Measurements from ENCODE around the gene SHC2. TPM values are rescaled to one million over a fixed set of nuclear protein-coding genes. Genes with fewer than 3 reads are reported as not detected.

Gene SHC2
- total and polyA plus RNA-seq, 7 donors, result 2.2 to 9.7 (median 4.5) TPM

- H3K36me3 ChIP-seq (ENCODE audit: insufficient read depth in 1 of 2, low read depth in 1 of 2), result no peaks in the 10 kb centered on the region
- 69 to 75% (median 71%) methylated on average over 49 to 51 of the region's 51 CpGs for WGBS, 3 donors
- H3K4me1 ChIP-seq, result no peaks in the 10 kb centered on the region
- H3K27ac ChIP-seq, result no peak overlapping the region
- H3K27me3 ChIP-seq (ENCODE audit: insufficient read depth in 3 of 3, low read length in 2 of 3), result peaks cover 0 to 3% (median 0%) of the 10 kb centered on the region in 3 donors
- ATAC-seq, result peak in 2 of 4 donors; percentile 10 to 43
- TF ChIP-seq CTCF (IDR thresholded peaks at IDR 0.05), result no peak
- no peak overlapping the region for H3K4me3 ChIP-seq
- peak in 1 of 2 donors; percentile 46 for DNase-seq
- intact Hi-C loops (cut with DNase I), result no loop called here
- no peaks in the 10 kb centered on the region for H3K9me3 ChIP-seq
Observed at GRCh38 chr19:418761-419671, 41.8 kb downstream of the SHC2 start.

GRCh38 chr19:416416-416815 is 44.4 kb downstream of the SHC2 start:
- ATAC-seq, result no peak
- Histone ChIP-seq H3K9me3 (no peaks in the 10 kb centered on the region), H3K4me1 (no peaks in the 10 kb centered on the region), H3K4me3 (no peak overlapping the region), H3K27me3 (ENCODE audit: insufficient read depth in 3 of 3, low read length in 2 of 3) (peaks cover 0 to 11% (median 8%) of the 10 kb centered on the region in 3 donors), H3K27ac (no peak overlapping the region), H3K36me3 (ENCODE audit: insufficient read depth in 1 of 2, low read depth in 1 of 2) (no peaks in the 10 kb centered on the region)
- intact Hi-C loops (cut with DNase I), result no loop called here
- WGBS, 3 donors, result 75 to 86% (median 79%) methylated on average over 14 of the region's 14 CpGs
- DNase-seq, result peak in 1 of 2 donors; percentile 29
- TF ChIP-seq CTCF (IDR thresholded peaks at IDR 0.05), result no peak

- no peak overlapping the region for H3K27ac ChIP-seq
- no peaks in the 10 kb centered on the region for H3K36me3 ChIP-seq (ENCODE audit: insufficient read depth in 1 of 2, low read depth in 1 of 2)
- peaks cover 0 to 17% (median 11%) of the 10 kb centered on the region in 3 donors for H3K27me3 ChIP-seq (ENCODE audit: insufficient read depth in 3 of 3, low read length in 2 of 3)
- H3K4me1 ChIP-seq, result no peaks in the 10 kb centered on the region
- ATAC-seq (no peak), DNase-seq (no peak)
- no peak for TF ChIP-seq CTCF (IDR thresholded peaks at IDR 0.05)
- intact Hi-C loops (cut with DNase I), result no loop called here
- no peaks in the 10 kb centered on the region for H3K9me3 ChIP-seq
- 86 to 100% (median 93%) methylated on average over 1 of the region's 1 CpG for WGBS, 3 donors
- no peak overlapping the region for H3K4me3 ChIP-seq
Observed at GRCh38 chr19:415292-415691, 45.5 kb downstream of the SHC2 start.

GRCh38 chr19:413756-414420 is 46.9 kb downstream of the SHC2 start:
- TF ChIP-seq CTCF (IDR thresholded peaks at IDR 0.05), result no peak
- H3K4me3 ChIP-seq, result no peak overlapping the region
- DNase-seq (peak in 1 of 2 donors; percentile 23), ATAC-seq (no peak)
- H3K27me3 ChIP-seq (ENCODE audit: insufficient read depth in 3 of 3, low read length in 2 of 3), result peaks cover 0 to 30% (median 17%) of the 10 kb centered on the region in 3 donors
- no peaks in the 10 kb centered on the region for H3K9me3 ChIP-seq
- no peaks in the 10 kb centered on the region for H3K36me3 ChIP-seq (ENCODE audit: insufficient read depth in 1 of 2, low read depth in 1 of 2)
- H3K27ac ChIP-seq, result no peak overlapping the region
- peaks cover 3% of the 10 kb centered on the region for H3K4me1 ChIP-seq
- 69 to 77% (median 73%) methylated on average over 15 of the region's 15 CpGs for WGBS, 3 donors
- intact Hi-C loops (cut with DNase I), result no loop called here

Measured in psoas muscle (tissue), 8 donors.